Kidney (tissue), 14 donors: ENCODE data around the gene LMOD2. TPM values are rescaled to one million over a fixed set of nuclear protein-coding genes. Genes with fewer than 3 reads are reported as not detected.

ENCODE experiments used
- DNase-seq, 5 donors: peaks; one replicate each; pipeline ENCODE4 v3.0.0-alpha.2; 2013 to 2020
- FAIRE-seq: peaks from 2 replicates; lab custom pipeline; 2012; peaks lifted over from hg19 to GRCh38; lab: Jason Lieb, UNC
- H3K27ac ChIP-seq, 2 donors: one replicate each; pipeline ENCODE4 v1.7.0; 2013; ENCODE audit warnings: low read depth in 2 of 2, low read length in 2 of 2, inconsistent platforms in 1 of 2
- H3K27me3 ChIP-seq: one replicate; pipeline ENCODE4 v1.7.1; 2013; ENCODE audit warnings: low read length, inconsistent platforms; ENCODE audit not compliant: control insufficient read depth, insufficient read depth
- H3K36me3 ChIP-seq, 3 donors: one replicate each; pipeline versions ENCODE4 v1.7.0 to v1.7.1; 2013; ENCODE audit warnings: low read length in 3 of 3, control low read depth in 1 of 3, inconsistent platforms in 1 of 3; ENCODE audit not compliant: insufficient read depth in 3 of 3, control insufficient read depth in 2 of 3
- H3K4me1 ChIP-seq, 3 donors: one replicate each; pipeline versions ENCODE4 v1.7.0 to v1.7.1; 2013; ENCODE audit warnings: low read length in 3 of 3, inconsistent platforms in 1 of 3, low read depth in 1 of 3; ENCODE audit not compliant: control insufficient read depth in 2 of 3, insufficient read depth in 2 of 3
- H3K4me3 ChIP-seq, 3 donors: one replicate each; pipeline versions ENCODE4 v1.7.0 to v1.8.1; 2013; ENCODE audit warnings: low read length in 3 of 3, control low read depth in 1 of 3, inconsistent platforms in 1 of 3
- H3K9ac ChIP-seq, 3 donors: one replicate each; pipeline versions ENCODE4 v1.7.0 to v1.7.1; 2013; ENCODE audit warnings: low read length in 3 of 3, control low read depth in 1 of 3, inconsistent platforms in 1 of 3
- H3K9me3 ChIP-seq, 3 donors: one replicate each; pipeline versions ENCODE4 v1.7.0 to v1.7.1; 2013; ENCODE audit warnings: low read length in 3 of 3, control low read depth in 1 of 3, inconsistent platforms in 1 of 3; ENCODE audit not compliant: control insufficient read depth in 2 of 3, insufficient read depth in 1 of 3
- intact Hi-C: fragments of 100-400 bp; cut with DNase I; formaldehyde crosslinking; loops from one replicate; pipeline ENCODE4 v1.11.1; 2022
- polyA plus RNA-seq: library from polyadenylated mRNA; stranded (reverse); fragments of 350-450 nt; fragmentation: Illumina TruSeq; extraction: RNeasy Lipid Tissue Mini Kit (QIAGEN cat#74804); gene quantifications from one replicate; pipeline ENCODE4 v1.2.3, GENCODE V29; 2014; ENCODE audit warnings: low read depth, low replicate concordance; ENCODE audit not compliant: insufficient read depth
- total RNA-seq: library from RNA; stranded (reverse); fragmentation: NEBNext Ultra II Directional; extraction: Animal tissue kit (Norgen Biotek cat#: 25700); gene quantifications from one replicate; pipeline ENCODE4 v1.2.1, GENCODE V29; 2021
- TF ChIP-seq, protein P1 (sequence below): IDR thresholded peaks from 3 replicates; pipeline ENCODE4 v1.5.1; 2012; ENCODE audit warnings: mild to moderate bottlenecking, moderate library complexity, borderline replicate concordance; ENCODE audit not compliant: insufficient read depth; ENCODE audit errors: extremely low read depth
- donor health status: control.
- donor health status: control.
- donor health status: control.
- donor health status: control.
- donor health status: control.
- donor health status: DM: yes; HTN: yes; CAD: no.
- donor health status: Normal renal cell carcinoma (clear cell type).

Gene LMOD2
- total and polyA plus RNA-seq, 2 donors from 2014 or later = not detected

DNA sequence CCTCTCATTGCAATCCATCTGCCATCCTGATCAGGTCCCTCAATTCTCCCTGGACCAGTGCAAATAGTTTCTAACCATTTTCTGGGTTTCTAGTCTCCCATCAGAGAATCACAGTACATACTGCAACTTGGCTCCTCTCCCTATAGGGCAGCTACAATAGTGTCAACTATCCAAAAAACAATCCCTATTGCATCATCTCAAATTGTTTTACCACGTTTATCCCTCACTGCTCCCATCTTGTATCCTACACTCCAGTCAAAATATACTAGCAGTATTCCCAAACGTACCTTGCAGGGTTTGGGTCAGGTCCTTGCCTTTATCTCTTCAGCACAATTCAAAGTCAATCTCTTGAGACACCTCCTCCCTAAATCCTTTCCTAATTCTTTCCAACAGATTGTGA is 30.4 kb upstream of the LMOD2 start:
- DNase-seq = no peak
- H3K4me3 ChIP-seq = no peak overlapping the region
- H3K9ac ChIP-seq = no peak overlapping the region
- H3K36me3 ChIP-seq = no peaks in the 10 kb centered on the region
- TF ChIP-seq, protein P1, sequence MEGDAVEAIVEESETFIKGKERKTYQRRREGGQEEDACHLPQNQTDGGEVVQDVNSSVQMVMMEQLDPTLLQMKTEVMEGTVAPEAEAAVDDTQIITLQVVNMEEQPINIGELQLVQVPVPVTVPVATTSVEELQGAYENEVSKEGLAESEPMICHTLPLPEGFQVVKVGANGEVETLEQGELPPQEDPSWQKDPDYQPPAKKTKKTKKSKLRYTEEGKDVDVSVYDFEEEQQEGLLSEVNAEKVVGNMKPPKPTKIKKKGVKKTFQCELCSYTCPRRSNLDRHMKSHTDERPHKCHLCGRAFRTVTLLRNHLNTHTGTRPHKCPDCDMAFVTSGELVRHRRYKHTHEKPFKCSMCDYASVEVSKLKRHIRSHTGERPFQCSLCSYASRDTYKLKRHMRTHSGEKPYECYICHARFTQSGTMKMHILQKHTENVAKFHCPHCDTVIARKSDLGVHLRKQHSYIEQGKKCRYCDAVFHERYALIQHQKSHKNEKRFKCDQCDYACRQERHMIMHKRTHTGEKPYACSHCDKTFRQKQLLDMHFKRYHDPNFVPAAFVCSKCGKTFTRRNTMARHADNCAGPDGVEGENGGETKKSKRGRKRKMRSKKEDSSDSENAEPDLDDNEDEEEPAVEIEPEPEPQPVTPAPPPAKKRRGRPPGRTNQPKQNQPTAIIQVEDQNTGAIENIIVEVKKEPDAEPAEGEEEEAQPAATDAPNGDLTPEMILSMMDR = no peak
- no peak for FAIRE-seq
- H3K27me3 ChIP-seq = no peaks in the 10 kb centered on the region
- intact Hi-C loops = no loop called here
- H3K27ac ChIP-seq = no peak overlapping the region
- H3K4me1 ChIP-seq = no peaks in the 10 kb centered on the region
- H3K9me3 ChIP-seq = no peaks in the 10 kb centered on the region

DNA sequence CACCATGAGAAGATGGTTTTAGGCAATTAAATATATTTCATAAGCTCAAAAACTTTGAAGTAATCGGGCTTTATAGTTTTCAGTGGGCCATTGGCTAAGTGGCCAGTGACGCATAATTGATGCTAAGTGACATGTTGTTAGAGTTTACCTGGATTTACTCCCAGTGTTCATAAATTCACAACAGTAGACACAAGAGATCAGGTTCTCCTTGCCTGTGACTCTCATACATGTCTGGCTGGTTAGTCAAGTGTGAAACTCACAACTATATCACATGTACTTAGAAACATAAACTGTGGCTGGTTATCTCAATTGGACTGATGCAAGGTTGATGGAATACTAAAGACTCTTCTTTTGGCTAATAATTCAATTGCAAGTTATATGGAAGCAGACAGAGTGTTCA is 27.8 kb upstream of the LMOD2 start:
- Histone ChIP-seq H3K27me3 (no peaks in the 10 kb centered on the region), H3K4me1 (no peaks in the 10 kb centered on the region), H3K9me3 (no peaks in the 10 kb centered on the region), H3K9ac (no peak overlapping the region), H3K4me3 (no peak overlapping the region), H3K36me3 (no peaks in the 10 kb centered on the region), H3K27ac (no peak overlapping the region)
- DNase-seq (peak in 1 of 5 donors; percentile 41), FAIRE-seq (no peak)
- intact Hi-C loops = no loop called here
- TF ChIP-seq, protein P1 = no peak

DNA sequence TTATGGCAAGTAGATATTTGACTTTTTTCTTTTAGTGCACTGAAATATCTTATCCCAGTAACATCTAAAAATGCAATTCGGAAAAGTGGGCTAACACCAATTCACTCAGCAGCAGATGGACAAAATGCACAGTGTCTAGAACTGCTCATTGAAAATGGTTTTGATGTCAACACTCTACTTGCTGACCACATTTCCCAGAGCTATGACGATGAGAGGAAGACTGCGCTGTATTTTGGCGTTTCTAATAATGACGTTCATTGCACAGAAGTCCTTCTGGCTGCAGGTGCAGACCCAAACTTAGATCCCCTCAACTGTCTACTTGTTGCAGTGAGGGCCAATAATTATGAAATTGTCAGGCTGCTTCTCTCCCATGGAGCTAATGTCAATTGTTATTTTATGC is 26.8 kb upstream of the LMOD2 start:
- Histone ChIP-seq H3K27me3 (no peaks in the 10 kb centered on the region), H3K9ac (no peak overlapping the region), H3K4me3 (no peak overlapping the region), H3K36me3 (no peaks in the 10 kb centered on the region), H3K27ac (no peak overlapping the region), H3K4me1 (no peaks in the 10 kb centered on the region), H3K9me3 (no peaks in the 10 kb centered on the region)
- intact Hi-C loops = no loop called here
- TF ChIP-seq, protein P1 = no peak
- DNase-seq (no peak), FAIRE-seq (no peak)

DNA sequence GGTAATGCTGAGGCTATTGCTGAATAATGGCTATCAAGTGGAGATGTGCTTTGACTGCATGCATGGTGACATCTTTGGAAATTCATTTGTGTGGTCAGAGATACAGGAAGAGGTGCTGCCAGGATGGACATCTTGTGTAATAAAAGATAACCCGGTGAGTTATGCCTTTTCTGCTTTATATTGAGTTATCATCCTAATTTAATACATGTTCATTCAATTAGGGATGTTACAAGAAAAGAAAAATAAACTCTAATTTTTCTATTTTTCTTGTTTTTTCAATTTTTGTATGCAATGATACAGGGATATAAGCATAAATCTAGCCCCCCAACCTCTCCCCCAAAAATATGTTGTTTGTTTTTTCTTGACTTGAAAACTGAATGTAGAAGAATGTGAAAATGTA is 26.4 kb upstream of the LMOD2 start:
- no peaks in the 10 kb centered on the region for H3K36me3 ChIP-seq
- H3K9ac ChIP-seq = no peak overlapping the region
- FAIRE-seq (no peak), DNase-seq (no peak)
- H3K9me3 ChIP-seq = no peaks in the 10 kb centered on the region
- H3K27me3 ChIP-seq = no peaks in the 10 kb centered on the region
- H3K4me1 ChIP-seq = no peaks in the 10 kb centered on the region
- H3K27ac ChIP-seq = no peak overlapping the region
- intact Hi-C loops = no loop called here
- no peak overlapping the region for H3K4me3 ChIP-seq
- TF ChIP-seq, protein P1 = no peak
